Measurements from ENCODE around the gene PRKAR2A. TPM values are rescaled to one million over a fixed set of nuclear protein-coding genes. Genes with fewer than 3 reads are reported as not detected.
A peak's percentile ranks its signal among the peaks of the same experiment; 100 is the strongest.
"Not testable (repeated sequence)": the region's sequence is repeated elsewhere in the genome, so short reads cannot be mapped to it uniquely, and the experiment has no call there.

Gene PRKAR2A
- total RNA-seq, 2 experiments from 2014 or later: 37.0 to 37.6 TPM

DNA sequence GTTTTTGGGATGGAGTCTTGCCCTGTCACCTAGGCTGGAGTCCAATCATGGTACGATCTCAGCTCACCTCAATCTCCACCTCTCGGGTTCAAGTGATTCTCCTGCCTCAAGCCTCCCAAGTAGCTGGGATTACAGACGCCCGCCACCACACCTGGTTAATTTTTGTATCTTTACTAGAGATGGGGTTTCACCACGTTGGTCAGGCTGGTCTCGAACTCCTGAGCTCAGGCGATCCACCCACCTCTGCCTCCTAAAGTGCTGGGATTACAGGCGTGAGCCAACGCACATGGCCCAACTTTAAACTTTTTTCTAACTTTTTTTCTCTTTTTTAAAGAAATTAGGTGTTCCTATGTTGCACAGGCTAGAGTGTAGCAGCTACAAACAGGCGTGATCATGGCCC, 19.8 kb downstream of the PRKAR2A start:
- H3K4me3 Mint-ChIP-seq; H3K4me1 Mint-ChIP-seq; DNase-seq; H3K36me3 Mint-ChIP-seq; H3K9me3 Mint-ChIP-seq; H3K27ac Mint-ChIP-seq; ATAC-seq (ENCODE audit: low read depth); H3K27me3 Mint-ChIP-seq: not testable (repeated sequence)
- POLR2A ChIA-PET: interaction anchor here (0.6 kb wide), 1 partner anchor 110 kb away, joined by 5 read pairs; no protein-coding TSS in a partner anchor

GRCh38 chr3:48826451-48826850, 21.2 kb downstream of the PRKAR2A start:
- no peak for DNase-seq
- Mint-ChIP-seq H3K27ac (no peak overlapping the region), H3K4me3 (no peak overlapping the region), H3K4me1 (peaks cover 1% of the 10 kb centered on the region), H3K36me3 (peaks cover 11% of the 10 kb centered on the region), H3K27me3 (no peaks in the 10 kb centered on the region), H3K9me3 (no peaks in the 10 kb centered on the region)
- ATAC-seq (ENCODE audit: low read depth): no peak
- POLR2A ChIA-PET: no interaction called here

DNA sequence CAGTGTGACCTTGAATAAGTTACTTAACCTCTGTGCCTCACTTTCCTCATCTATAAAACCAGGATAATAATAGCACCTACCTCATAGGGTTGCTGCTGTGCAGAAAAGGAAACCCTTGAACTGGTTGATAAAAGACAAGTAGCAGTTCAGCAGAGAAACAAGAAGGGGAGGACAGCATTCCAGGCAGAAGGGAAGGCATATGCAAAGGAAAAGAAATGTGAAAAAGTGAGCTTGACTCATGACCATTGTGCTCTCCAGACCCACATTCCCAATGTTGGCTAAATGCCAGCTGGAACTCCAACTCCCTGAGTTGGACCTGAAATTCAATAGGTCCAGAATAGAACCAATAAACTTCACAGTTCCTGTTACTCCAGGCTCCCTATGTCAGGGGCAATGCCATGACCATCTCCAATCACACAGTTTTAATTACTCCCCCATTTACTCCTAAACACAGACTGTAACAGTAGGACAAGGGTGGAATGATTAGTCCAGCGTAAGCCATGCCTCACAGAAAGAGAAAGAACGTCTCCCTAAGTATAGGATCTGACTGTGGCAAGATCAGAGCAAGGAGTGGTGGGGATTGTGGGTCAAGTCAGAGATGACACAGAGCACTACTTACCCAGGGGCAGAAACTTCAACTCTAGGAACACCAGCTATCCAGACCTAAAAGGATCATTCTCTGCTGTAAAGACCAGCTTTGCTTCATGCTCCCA, 26.9 kb downstream of the PRKAR2A start:
- Mint-ChIP-seq H3K36me3 (peaks cover 13% of the 10 kb centered on the region), H3K4me3 (no peak overlapping the region), H3K4me1 (peaks cover 21% of the 10 kb centered on the region), H3K9me3 (no peaks in the 10 kb centered on the region), H3K27ac (no peak overlapping the region), H3K27me3 (no peaks in the 10 kb centered on the region)
- DNase-seq (no peak), ATAC-seq (ENCODE audit: low read depth) (no peak)
- POLR2A ChIA-PET: interaction anchor here (0.6 kb wide), 1 partner anchor 9 kb away, joined by 3 read pairs; no protein-coding TSS in a partner anchor

GRCh38 chr3:48819234-48820221, 28.1 kb downstream of the PRKAR2A start:
- POLR2A ChIA-PET: no interaction called here

GRCh38 chr3:48811524-48811923, 36.1 kb downstream of the PRKAR2A start:
- POLR2A ChIA-PET: interaction anchor here (0.6 to 1.5 kb wide), 4 partner anchors 36 to 1055 kb away, joined by 3 to 9 read pairs (median 4); partner anchors contain the start of genes IP6K2 and PRKAR2A
- Mint-ChIP-seq H3K36me3 (peaks cover 9% of the 10 kb centered on the region), H3K9me3 (peaks cover 8% of the 10 kb centered on the region), H3K4me1 (peaks cover 25% of the 10 kb centered on the region), H3K27ac (peak overlapping the region; percentile 80), H3K27me3 (no peaks in the 10 kb centered on the region), H3K4me3 (no peak overlapping the region)
- DNase-seq: no peak
- no peak for ATAC-seq (ENCODE audit: low read depth)

More at GRCh38 chr3:48819234-48820221, 28.1 kb downstream of the PRKAR2A start:
- DNase-seq (no peak), ATAC-seq (ENCODE audit: low read depth) (no peak)
- Mint-ChIP-seq H3K36me3 (peaks cover 13% of the 10 kb centered on the region), H3K4me1 (peaks cover 21% of the 10 kb centered on the region), H3K27ac (no peak overlapping the region), H3K4me3 (no peak overlapping the region), H3K27me3 (no peaks in the 10 kb centered on the region), H3K9me3 (no peaks in the 10 kb centered on the region)

DNA sequence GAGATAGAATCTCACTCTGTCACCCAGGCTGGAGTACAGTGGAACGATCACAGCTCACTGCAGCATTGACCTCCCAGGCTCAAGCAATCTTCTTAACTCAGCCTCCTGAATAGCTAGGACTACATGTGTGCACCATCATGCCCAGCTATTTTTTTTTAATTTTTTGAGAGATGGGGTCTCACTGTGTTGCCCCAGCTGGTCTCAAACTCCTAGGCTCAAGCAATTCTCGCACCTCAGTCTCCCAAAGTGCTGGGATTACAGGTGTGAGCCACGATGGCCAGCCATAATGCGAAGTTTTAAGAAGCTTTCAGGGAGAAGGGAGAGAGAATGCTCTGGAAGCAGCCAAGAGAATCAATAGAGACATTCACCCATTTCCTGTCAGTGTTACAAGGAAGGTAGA, 42.7 kb downstream of the PRKAR2A start:
- no peaks in the 10 kb centered on the region for H3K27me3 Mint-ChIP-seq
- ATAC-seq (ENCODE audit: low read depth) (no peak), DNase-seq (no peak)
- no peaks in the 10 kb centered on the region for H3K9me3 Mint-ChIP-seq
- H3K4me1 Mint-ChIP-seq: peaks cover 10% of the 10 kb centered on the region
- peaks cover 5% of the 10 kb centered on the region for H3K36me3 Mint-ChIP-seq
- POLR2A ChIA-PET: no interaction called here
- no peak overlapping the region for H3K27ac Mint-ChIP-seq
- no peak overlapping the region for H3K4me3 Mint-ChIP-seq

DNA sequence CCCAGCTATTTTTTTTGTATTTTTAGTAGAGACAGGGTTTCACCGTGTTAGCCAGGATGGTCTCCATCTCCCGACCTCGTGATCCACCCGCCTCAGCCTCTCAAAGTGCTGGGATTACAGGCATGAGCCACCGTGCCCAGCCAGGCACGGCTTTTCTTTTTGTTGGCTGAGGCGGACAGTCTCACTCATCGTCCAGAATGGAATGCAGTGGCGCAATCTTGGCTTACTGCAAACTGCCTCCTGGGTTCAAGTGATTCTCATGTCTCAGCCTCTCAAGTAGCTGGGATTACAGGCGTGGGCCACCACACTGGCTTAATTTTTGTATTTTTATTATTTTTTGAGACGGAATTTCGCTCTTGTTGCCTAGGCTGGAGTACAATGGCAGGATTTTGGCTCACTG, 46.8 kb downstream of the PRKAR2A start:
- H3K27me3 Mint-ChIP-seq; H3K4me3 Mint-ChIP-seq; DNase-seq; POLR2A ChIA-PET; H3K36me3 Mint-ChIP-seq; H3K4me1 Mint-ChIP-seq; H3K9me3 Mint-ChIP-seq; ATAC-seq (ENCODE audit: low read depth); H3K27ac Mint-ChIP-seq: not testable (repeated sequence)

DNA sequence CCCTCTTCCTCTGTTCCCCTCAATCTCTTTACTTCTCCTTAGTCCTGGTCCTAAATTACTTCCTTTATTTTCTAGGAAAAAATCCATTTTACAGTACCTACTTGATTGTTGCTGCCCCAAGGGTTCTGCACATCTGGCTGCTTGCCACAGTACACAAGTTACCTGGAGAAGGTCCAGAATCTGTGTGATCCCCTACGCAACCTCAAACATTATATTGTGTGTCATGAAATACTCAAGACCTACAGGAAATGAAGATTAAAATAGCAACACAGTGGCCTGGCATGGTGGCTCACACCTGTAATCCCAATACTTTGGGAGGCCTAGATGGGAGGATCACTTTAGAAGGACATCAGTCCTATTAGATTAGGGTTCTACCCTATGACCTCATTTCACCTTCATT, 48.7 kb downstream of the PRKAR2A start:
- no peaks in the 10 kb centered on the region for H3K9me3 Mint-ChIP-seq
- H3K4me1 Mint-ChIP-seq: peaks cover 1% of the 10 kb centered on the region
- DNase-seq: no peak
- no peak overlapping the region for H3K27ac Mint-ChIP-seq
- no peak overlapping the region for H3K4me3 Mint-ChIP-seq
- H3K36me3 Mint-ChIP-seq: peaks cover 4% of the 10 kb centered on the region
- no peaks in the 10 kb centered on the region for H3K27me3 Mint-ChIP-seq
- POLR2A ChIA-PET: no interaction called here
- no peak for ATAC-seq (ENCODE audit: low read depth)

DNA sequence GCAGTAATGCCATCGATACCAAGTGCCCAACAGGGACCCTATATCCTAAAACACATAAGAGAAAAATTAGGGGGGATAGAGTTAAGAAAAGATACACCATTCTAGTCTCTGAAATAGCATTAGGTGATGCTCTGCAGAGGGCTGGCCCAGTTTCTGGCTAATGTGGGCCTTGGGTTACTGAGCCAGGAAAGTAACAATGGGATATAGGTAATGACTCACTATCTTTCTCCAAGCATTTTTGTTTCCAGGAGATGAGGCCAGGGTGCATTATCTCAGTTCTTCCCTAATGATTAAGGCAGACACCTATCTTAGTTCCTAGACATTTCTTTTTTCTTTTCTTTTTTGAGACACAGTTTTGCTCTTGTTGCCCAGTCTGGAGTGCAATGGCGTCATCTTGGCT, 50.0 kb downstream of the PRKAR2A start:
- no peak for DNase-seq
- H3K9me3 Mint-ChIP-seq: no peaks in the 10 kb centered on the region
- H3K36me3 Mint-ChIP-seq: peaks cover 5% of the 10 kb centered on the region
- ATAC-seq (ENCODE audit: low read depth): no peak
- peaks cover 1% of the 10 kb centered on the region for H3K4me1 Mint-ChIP-seq
- no peak overlapping the region for H3K4me3 Mint-ChIP-seq
- H3K27ac Mint-ChIP-seq: no peak overlapping the region
- no peaks in the 10 kb centered on the region for H3K27me3 Mint-ChIP-seq
- POLR2A ChIA-PET: no interaction called here

DNA sequence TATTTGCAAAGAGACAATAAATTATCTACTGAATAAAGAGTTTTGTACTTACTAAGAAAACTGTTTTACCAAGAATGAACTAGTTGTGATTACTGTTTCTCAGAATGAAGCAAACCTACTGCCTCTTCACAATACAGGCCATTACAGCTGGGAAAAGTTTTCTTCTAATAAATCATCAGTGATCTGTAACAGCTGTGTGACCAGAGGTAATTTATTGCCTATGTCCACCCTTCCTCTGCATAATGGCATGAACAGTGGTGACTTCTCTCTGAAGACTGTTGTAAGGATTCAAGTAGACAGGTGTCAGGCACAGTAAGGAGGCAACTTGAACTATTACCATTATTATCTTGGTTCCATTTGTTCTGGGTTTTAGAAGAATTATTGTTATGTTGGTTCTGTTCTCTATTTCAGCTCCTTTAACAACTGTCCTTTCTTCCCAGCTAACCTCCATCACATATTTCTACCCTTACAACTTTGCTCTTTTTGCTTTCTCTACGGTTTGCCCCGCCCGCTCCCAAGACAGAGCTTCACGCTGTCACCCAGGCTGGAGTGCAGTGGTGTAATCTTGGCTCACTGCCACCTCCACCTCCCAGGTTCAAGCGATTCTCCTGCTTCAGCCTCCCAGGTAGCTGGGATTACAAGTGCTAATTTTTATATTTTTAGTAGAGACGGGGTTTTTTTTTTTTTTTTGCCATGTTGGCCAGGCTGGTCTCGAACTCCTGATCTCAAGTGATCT, 51.5 kb downstream of the PRKAR2A start:
- Mint-ChIP-seq H3K9me3 (no peaks in the 10 kb centered on the region), H3K27me3 (no peaks in the 10 kb centered on the region), H3K4me1 (peaks cover 1% of the 10 kb centered on the region), H3K4me3 (no peak overlapping the region), H3K27ac (no peak overlapping the region), H3K36me3 (peaks cover 5% of the 10 kb centered on the region)
- ATAC-seq (ENCODE audit: low read depth): no peak
- DNase-seq: no peak
- POLR2A ChIA-PET: no interaction called here

- H3K36me3 Mint-ChIP-seq: peaks cover 11% of the 10 kb centered on the region
- H3K9me3 Mint-ChIP-seq; ATAC-seq (ENCODE audit: low read depth); DNase-seq; H3K27me3 Mint-ChIP-seq; H3K4me1 Mint-ChIP-seq; H3K27ac Mint-ChIP-seq; H3K4me3 Mint-ChIP-seq; POLR2A ChIA-PET: not testable (repeated sequence)
Observed at GRCh38 chr3:48793484-48793883, 54.2 kb downstream of the PRKAR2A start.

- Mint-ChIP-seq H3K4me1 (peaks cover 9% of the 10 kb centered on the region), H3K27ac (no peak overlapping the region), H3K4me3 (no peak overlapping the region), H3K9me3 (no peaks in the 10 kb centered on the region), H3K27me3 (no peaks in the 10 kb centered on the region), H3K36me3 (peaks cover 22% of the 10 kb centered on the region)
- ATAC-seq (ENCODE audit: low read depth) (no peak), DNase-seq (no peak)
- POLR2A ChIA-PET: no interaction called here
Observed at GRCh38 chr3:48789665-48790064, 58.0 kb downstream of the PRKAR2A start.

DNA sequence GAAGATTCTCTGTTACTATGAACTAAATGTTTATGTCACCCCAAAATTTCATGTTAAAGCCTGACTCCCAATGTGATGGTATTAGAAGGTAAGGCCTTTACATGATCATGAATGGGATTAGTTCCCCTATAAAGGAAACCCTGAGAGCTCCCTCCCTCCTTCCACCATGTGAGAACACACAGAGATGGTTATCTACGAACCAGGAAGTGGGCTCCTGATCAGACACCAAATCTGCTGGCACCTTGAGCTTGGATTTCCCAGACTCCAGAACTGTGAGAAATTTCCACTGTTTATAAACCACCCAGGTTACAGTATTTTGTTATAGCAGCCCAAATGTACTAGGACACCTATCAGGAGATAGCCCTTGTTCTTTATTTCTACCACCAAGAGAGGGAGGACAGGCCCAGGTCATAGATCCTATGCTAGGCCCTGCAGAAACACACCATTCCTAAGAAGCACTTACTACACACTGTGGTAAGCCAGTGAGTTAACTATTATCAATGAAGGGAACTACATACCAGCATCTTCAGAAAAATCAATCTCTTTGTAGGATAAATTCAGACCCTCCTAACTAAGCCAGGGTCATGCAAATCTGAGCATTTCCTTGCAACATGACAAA, 59.0 kb downstream of the PRKAR2A start:
- H3K27ac Mint-ChIP-seq: no peak overlapping the region
- no peak overlapping the region for H3K4me3 Mint-ChIP-seq
- H3K36me3 Mint-ChIP-seq: peaks cover 23% of the 10 kb centered on the region
- POLR2A ChIA-PET: no interaction called here
- peaks cover 11% of the 10 kb centered on the region for H3K4me1 Mint-ChIP-seq
- DNase-seq: no peak
- no peaks in the 10 kb centered on the region for H3K9me3 Mint-ChIP-seq
- H3K27me3 Mint-ChIP-seq: no peaks in the 10 kb centered on the region
- no peak for ATAC-seq (ENCODE audit: low read depth)

Measured in activated naive CD8-positive, alpha-beta T cell treated with anti-CD3 and anti-CD28 coated beads, Interleukin-2, amount 10 ng/mL, durations not matched to agents 7 days and 5 days (primary cell).